ENCODE data around the gene PRRT1.
"Not testable (repeated sequence)": the region's sequence is repeated elsewhere in the genome, so short reads cannot be mapped to it uniquely, and the experiment has no call there.

GRCh38 chr6:32193096-32193495 lies 41.4 kb upstream of the PRRT1 start:
- not testable (repeated sequence) for TF ChIP-seq CTCF, POLR2A (IDR thresholded peaks at IDR 0.05)

All from thyroid gland (tissue), 4 donors.